ENCODE results near the gene SCAF4.

The SCAF4 gene

DNA sequence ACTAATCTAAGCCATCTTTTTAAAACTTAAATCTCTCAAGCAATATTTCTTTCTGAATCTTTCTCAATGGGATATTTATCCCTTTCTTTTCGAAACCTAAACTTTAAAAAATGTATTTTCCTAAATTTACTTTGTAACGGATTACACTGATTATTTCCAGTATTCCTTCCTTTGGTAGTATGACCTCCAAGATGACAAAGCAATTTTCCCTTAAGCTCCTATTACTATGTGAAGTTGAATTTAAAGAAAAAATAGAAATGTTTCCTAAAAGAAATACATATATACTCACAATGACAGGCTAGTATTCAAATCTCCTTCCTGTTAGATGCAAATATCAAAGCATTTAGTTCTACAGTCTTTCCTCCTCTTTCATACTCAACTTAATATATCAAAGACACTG is 15.8 kb downstream of the SCAF4 start:
- no peak overlapping the region for H3K27ac ChIP-seq
- TF ChIP-seq ZFX (IDR thresholded peaks at IDR 0.05): no peak
- TF ChIP-seq, protein P1, sequence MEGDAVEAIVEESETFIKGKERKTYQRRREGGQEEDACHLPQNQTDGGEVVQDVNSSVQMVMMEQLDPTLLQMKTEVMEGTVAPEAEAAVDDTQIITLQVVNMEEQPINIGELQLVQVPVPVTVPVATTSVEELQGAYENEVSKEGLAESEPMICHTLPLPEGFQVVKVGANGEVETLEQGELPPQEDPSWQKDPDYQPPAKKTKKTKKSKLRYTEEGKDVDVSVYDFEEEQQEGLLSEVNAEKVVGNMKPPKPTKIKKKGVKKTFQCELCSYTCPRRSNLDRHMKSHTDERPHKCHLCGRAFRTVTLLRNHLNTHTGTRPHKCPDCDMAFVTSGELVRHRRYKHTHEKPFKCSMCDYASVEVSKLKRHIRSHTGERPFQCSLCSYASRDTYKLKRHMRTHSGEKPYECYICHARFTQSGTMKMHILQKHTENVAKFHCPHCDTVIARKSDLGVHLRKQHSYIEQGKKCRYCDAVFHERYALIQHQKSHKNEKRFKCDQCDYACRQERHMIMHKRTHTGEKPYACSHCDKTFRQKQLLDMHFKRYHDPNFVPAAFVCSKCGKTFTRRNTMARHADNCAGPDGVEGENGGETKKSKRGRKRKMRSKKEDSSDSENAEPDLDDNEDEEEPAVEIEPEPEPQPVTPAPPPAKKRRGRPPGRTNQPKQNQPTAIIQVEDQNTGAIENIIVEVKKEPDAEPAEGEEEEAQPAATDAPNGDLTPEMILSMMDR (conservative IDR thresholded peaks at IDR 0.05): no peak

- TF ChIP-seq ZFX (IDR thresholded peaks at IDR 0.05): no peak
- TF ChIP-seq, protein P1 (conservative IDR thresholded peaks at IDR 0.05): no peak
- H3K27ac ChIP-seq: no peak overlapping the region
Measured at GRCh38 chr21:31714741-31715365, 17.1 kb downstream of the SCAF4 start.

GRCh38 chr21:31713973-31714740 is 17.8 kb downstream of the SCAF4 start:
- H3K27ac ChIP-seq: no peak overlapping the region
- TF ChIP-seq ZFX (IDR thresholded peaks at IDR 0.05): no peak
- TF ChIP-seq, protein P1 (conservative IDR thresholded peaks at IDR 0.05): no peak

GRCh38 chr21:31713115-31713514 is 18.8 kb downstream of the SCAF4 start:
- TF ChIP-seq, protein P1 (conservative IDR thresholded peaks at IDR 0.05): no peak
- TF ChIP-seq ZFX (IDR thresholded peaks at IDR 0.05): no peak
- H3K27ac ChIP-seq: no peak overlapping the region

GRCh38 chr21:31711745-31712285 is 20.1 kb downstream of the SCAF4 start:
- TF ChIP-seq, protein P1 (conservative IDR thresholded peaks at IDR 0.05): no peak
- TF ChIP-seq ZFX (IDR thresholded peaks at IDR 0.05): no peak
- H3K27ac ChIP-seq: no peak overlapping the region

GRCh38 chr21:31711326-31711725 is 20.6 kb downstream of the SCAF4 start:
- no peak for TF ChIP-seq ZFX (IDR thresholded peaks at IDR 0.05)
- TF ChIP-seq, protein P1 (conservative IDR thresholded peaks at IDR 0.05): no peak
- H3K27ac ChIP-seq: no peak overlapping the region

GRCh38 chr21:31710586-31710985 is 21.3 kb downstream of the SCAF4 start:
- no peak overlapping the region for H3K27ac ChIP-seq
- TF ChIP-seq, protein P1 (conservative IDR thresholded peaks at IDR 0.05): no peak
- no peak for TF ChIP-seq ZFX (IDR thresholded peaks at IDR 0.05)

Data from C4-2B (cell line).